Stimulated activated CD4-positive, alpha-beta T cell treated with anti-CD3 and anti-CD28 coated beads, Interleukin-1b, Interleukin-23, amount 100 ng/mL, for 4 hours (primary cell): ENCODE data around the gene LRRC23.
A peak's percentile ranks its signal among the peaks of the same experiment; 100 is the strongest.
"Not testable (repeated sequence)": the region's sequence is repeated elsewhere in the genome, so short reads cannot be mapped to it uniquely, and the experiment has no call there.

Experiments
- DNase-seq, 2 donors: peaks; one replicate each; pipeline ENCODE4 v3.0.0-alpha.2; 2020; ENCODE audit warnings: low read depth in 2 of 2

LRRC23 gene

GRCh38 chr12:6872073-6873048 is 32.3 kb upstream of the LRRC23 start:
- peak; percentile 69 to 84 for DNase-seq

DNA sequence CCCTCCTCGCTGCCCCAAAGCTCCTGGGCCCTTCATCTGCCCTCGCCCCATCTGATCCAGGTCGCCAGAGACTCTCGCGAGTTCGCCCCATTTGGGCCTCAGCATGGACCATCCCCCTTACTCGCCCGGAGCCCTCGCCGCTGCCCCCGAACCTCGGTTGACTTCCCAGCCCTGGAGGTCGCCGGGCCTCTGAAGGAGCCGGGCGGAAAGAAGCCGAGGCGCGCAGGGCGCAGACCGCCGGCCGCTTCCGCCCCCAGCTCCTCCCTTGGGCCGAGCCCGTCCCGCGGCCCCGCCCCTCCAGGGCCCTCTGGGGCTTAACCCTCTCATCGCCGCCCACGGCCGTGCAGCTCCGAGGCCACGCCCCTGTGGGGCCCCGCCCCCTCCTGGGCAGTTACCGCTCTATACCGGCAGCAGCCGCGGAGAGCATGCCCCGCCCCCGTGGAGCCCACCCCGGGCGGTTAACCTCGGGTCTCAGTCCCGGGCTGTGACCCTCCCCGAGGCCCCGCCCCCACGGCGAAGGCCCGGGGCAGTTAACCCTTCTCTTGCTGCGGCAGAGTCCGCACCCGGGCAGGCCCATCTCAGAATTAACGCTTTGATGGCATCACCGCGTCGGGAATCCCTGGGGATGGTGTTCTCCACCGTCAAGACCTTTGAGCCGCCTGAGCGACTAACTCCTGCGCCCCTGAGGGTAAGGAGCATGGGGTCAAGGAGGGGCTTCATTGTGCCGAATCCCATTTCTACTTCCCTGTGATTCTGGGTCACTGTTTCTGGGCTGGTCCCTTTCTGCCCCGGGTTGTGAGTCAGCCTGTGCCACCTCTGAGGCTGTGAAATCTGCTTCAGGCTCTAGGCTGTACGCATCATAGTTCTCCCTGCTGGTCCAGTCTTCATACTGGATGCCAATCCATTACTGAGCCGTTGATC is 31.3 kb upstream of the LRRC23 start, which contains the start of gene SPSB2:
Gene SPSB2 (minus strand): TSS at position 210 of the 921 bp plus-strand sequence. CDS start 402 bp downstream, outside the sequence.
- DNase-seq = peak; percentile 98 to 100

DNA sequence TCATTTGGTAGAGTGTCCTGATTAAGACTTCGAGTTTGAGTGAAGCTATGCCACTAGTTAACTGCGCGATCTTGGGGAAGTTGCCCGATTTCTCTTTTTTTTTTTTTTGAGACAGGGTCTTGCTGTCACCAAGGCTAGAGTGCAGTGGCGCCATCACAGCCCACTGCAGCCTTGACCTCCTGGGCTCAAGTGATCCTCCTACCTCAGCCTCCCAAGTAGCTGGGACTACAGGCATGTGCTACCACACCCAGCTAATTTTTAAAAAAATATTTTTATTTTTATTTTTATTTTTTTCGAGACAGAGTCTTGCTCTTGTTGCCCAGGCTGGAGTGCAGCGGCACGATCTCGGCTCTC is 30.6 kb upstream of the LRRC23 start:
- not testable (repeated sequence) for DNase-seq

DNA sequence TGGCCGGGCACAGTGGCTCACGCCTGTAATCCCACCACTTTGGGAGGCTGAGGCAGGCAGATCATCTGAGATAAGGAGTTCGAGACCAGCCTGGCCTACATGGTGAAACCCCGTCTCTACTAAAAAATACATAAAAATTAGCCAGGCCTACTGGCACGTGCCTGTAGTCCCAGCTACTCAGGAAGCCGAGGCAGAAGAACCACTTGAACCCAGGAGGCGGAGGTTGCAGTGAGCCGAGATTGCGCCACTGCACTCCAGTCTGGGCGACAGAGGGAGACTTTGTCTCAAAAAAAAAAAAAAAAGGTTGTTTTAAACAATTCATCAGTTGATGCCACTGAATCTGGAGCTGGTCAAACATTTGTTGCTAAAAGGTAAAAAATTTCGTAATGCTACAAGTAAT is 24.8 kb upstream of the LRRC23 start:
- DNase-seq = not testable (repeated sequence)

DNA sequence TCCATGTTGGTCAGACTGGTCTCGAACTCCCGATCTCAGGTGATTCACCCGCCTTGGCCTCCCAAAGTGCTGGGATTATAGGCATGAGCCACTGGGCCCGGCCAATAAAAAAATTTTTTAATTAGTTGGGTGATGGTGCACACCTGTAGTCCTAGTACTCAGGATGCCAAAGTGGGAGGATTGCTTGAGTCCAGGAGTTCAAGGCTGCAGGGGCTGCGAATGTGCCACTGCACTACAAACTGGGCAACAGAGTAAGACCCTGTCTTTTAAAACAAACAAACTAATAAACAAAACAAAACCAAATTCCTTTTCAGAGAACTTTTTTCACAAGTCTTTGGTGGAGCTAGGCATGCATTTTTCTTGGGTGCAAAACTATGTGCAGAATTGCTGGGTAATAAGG is 21.4 kb upstream of the LRRC23 start:
- no peak for DNase-seq

GRCh38 chr12:6883683-6884082 is 20.9 kb upstream of the LRRC23 start:
- no peak for DNase-seq

GRCh38 chr12:6884539-6884938 is 20.1 kb upstream of the LRRC23 start:
- no peak for DNase-seq

DNA sequence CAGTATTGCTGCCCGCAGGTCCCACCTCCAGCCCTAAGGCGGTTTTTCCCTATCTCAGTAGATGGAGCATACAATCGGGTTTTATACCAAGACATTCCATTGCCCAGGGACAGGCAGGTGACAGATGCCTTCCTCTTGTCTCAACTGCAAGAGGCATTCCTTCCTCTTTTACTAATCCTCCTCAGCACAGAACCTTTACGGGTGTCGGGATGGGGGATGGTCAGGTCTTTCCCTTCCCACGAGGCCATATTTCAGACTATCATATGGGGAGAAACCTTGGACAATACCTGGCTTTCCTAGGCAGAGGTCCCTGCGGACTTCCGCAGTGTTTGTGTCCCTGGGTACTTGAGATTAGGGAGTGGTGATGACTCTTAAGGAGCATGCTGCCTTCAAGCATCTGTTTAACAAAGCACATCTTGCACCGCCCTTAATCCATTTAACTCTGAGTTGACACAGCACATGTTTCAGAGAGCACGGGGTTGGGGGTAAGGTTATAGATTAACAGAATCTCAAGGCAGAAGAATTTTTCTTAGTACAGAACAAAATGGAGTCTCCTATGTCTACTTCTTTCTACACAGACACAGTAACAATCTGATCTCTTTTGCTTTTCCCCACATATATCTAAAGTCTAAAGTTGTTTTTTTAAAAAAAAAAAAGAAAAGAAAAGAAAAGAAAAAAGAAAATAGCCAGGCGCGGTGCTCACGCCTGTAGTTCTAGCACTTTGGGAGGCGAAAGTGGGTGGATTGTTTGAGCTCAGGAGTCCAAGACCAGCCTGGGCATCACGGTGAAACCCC is 18.2 kb upstream of the LRRC23 start:
- not testable (repeated sequence) for DNase-seq

- no peak for DNase-seq
Observed at GRCh38 chr12:6887460-6887859, 17.2 kb upstream of the LRRC23 start.

DNA sequence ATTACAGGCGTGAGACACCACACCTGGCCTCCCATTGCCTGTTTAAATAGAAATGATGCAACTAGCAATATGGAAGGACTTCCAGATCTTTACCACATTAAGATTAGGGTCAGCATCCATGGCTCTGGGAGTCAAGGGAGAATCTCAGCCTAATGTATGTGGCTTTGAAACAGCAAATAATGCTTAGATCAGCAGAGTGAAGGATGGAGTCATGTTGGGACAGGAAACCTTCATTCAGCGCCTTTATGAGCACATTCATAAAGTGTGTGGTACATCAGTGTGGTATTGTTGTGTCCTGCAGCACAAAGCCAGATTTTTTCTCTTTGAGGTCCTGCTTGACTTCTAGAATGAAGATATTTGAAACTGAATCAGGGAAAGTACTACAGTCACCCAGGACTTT is 16.3 kb upstream of the LRRC23 start:
- no peak for DNase-seq

DNA sequence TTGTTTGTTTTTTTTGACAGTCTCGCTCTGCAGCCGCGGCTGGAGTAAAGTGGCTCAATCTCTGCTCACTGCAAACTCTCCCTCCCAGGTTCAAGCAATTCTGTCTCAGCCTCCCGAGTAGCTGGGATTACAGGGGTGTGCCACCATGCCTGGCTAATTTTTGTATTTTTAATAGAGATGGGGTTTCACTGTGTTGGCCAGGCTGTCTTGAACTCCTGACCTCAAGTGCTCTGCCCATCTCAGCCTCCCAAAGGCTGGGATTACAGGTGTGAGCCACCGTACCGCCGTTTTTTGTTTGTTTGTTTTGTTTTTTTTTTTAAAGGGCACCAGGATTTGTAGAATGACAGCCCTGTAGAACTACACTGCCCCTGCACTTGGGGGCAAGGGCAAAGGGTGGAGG is 15.8 kb upstream of the LRRC23 start:
- DNase-seq = not testable (repeated sequence)

DNA sequence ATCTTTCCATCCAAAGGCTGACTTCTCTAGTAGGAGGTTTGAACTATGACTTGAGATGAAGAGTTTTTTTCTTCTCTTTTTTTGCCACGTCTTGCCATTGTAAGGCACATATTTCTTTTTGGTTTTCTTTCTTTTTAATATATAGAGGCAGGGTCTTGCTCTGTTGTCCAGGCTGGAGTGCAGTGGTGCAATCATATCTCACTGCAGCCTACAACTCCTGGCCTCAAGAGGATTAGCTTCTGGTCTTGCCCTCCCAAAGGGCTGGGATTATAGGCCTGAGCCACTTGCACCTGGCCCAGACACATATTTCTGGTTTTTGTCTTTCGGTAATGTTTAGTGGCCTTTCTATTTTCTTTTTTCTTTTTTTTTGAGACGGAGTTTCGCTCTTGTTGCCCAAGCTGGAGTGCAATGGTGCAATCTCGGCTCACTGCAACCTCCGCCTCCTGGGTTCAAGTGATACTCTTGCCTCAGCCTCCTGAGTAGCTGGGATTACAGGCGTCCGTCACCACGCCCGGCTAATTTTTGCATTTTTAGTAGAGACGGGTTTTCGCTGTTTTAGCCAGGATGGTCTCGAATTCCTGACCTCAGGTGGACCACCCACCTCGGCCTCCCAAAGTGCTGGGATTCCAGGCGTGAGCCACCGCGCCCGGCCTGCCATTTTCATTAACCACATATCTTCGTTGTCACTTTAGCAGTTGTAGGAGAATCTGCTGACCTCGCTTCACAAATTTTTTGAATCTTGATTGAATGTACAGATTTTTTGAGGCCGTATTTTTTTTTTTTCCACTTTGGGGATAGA is 14.6 kb upstream of the LRRC23 start:
- DNase-seq = not testable (repeated sequence)

- peak; percentile 99 for DNase-seq
Observed at GRCh38 chr12:6890789-6891645, 13.6 kb upstream of the LRRC23 start.

GRCh38 chr12:6891646-6892001 is 13.0 kb upstream of the LRRC23 start:
- DNase-seq = no peak

DNA sequence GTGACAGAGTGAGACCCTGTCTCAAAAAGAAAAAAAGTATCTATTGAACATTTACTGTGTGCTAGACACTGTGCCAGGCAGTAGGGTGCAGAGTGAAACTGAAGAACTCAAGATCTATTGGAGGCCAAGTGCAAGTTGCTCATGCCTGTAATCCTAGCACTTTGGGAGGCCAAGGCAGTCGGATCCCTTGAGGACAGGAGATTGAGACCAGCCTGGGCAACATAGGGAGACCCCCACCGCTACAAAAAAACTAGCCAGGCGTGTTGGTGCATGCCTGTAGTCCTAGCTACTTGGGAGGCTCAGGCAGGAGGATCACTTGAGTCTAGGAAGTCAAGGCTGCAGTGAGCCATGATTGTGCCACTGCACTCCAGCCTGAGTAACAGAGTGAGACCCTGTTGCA is 11.9 kb upstream of the LRRC23 start:
- not testable (repeated sequence) for DNase-seq

- DNase-seq = no peak
Observed at GRCh38 chr12:6894321-6894720, 10.3 kb upstream of the LRRC23 start.

DNA sequence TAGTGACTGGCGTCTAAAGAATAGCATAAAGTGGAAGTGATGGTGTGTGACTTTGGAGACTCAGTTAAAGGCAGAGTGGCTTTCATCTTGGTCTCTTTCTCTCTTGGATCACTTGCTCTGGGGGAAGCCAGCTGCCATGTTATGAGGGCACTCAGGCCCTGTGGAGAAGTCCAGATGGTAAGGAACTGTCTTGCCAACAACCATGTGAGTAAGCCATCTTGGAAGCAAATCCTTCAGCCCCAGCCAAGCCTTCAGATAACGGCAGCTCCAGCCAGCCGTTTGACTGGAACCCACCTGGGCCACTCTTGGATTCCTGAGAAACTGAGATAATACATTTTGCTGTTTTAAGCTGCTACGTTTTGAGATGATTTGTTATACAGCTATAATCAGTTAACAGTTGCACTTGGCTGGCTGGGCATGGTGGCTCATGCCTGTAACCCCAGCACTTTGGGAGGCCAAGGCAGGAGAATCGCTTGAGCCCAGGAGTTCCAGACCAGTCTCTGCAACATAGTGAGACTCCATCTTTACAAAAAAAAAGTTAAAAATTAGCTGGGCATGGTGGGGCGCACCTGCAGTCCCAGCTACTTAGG is 7.7 kb upstream of the LRRC23 start:
- DNase-seq = no peak

DNA sequence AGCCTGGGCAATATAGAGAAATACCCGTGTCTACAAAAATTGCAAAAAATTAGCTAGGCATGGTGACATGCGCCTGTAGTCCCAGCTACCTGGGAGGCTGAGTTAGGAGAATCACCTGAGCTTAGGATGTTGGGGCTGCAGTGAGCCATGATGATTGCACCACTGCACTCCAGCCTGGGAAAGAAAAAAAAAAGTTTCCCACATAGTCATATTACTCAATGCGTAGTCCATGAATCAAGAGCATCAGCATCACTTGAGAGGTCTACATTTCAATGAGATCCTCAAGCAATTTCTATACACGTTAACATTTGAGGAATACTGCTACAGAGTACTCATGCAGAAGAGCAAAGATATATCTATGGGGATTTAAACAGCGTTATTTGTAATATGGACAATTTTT is 5.2 kb upstream of the LRRC23 start:
- no peak for DNase-seq

- no peak for DNase-seq
Observed at GRCh38 chr12:6899837-6900519, 4.6 kb upstream of the LRRC23 start.
